M059J (cell line): ENCODE data around the gene STXBP3. TPM values are rescaled to one million over a fixed set of nuclear protein-coding genes. Genes with fewer than 3 reads are reported as not detected.
A peak's percentile ranks its signal among the peaks of the same experiment; 100 is the strongest.
"Not testable (repeated sequence)": the region's sequence is repeated elsewhere in the genome, so short reads cannot be mapped to it uniquely, and the experiment has no call there.

Experiments
- DNase-seq: peaks from one replicate; pipeline ENCODE4 v3.0.0-alpha.2; 2012; ENCODE audit warnings: low read depth
- total RNA-seq: library from RNA; depleted of rRNA; stranded (reverse); fragments of >200 nt; shearing (Covaris generic); gene quantifications from 2 replicates; pipeline ENCODE4 v1.2.3, GENCODE V29; 2014

The STXBP3 gene
- total RNA-seq, 1 experiment from 2014 or later = 55.4 TPM

DNA sequence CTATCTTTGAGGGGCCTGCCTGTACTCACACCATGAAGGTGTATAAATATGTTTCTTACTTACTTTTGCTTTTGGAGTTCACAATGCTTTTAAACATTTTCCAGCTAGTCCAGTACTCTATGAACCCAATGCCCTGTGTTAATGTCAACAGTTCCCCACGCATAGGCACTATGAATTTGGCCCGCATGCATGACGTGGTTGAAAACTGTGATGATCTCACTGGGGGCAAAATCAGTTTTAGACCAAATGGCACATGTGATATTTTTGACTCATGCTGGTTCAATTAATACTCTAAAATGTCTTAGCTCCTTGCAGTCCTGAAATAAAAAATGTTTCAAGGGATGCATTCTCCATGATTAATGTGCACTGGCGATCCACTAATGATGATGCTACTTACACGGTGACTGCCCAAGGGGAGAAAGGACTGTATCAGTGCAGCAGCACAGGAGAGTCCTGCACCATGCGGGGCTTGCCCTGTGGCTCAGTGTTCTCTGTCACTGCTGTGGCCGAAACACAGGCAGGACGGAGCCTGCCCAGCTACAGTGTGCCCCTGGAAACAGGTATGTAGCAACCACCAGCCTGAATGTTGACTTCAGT lies 18.0 kb upstream of the STXBP3 start:
- DNase-seq = no peak

GRCh38 chr1:108729481-108729880 lies 17.0 kb upstream of the STXBP3 start:
- DNase-seq = no peak

DNA sequence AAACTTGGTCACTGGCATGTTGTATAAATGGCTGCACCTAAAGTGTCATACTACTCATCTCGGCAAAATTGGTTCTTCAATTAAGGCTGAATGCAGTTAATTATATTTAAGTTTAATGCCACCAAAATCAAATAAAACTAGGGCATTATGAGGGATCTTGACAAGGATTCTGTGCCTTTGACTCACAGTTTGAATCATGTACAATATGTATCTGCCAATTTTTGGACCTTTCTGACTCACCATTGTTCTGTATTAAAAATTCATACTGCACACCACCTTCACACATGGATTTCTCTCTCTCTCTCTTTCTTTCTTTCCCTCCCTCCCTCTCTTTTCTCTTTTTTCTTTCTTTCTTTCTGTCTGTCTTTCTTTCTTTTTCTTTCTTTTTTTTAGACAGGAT lies 14.1 kb upstream of the STXBP3 start:
- no peak for DNase-seq

DNA sequence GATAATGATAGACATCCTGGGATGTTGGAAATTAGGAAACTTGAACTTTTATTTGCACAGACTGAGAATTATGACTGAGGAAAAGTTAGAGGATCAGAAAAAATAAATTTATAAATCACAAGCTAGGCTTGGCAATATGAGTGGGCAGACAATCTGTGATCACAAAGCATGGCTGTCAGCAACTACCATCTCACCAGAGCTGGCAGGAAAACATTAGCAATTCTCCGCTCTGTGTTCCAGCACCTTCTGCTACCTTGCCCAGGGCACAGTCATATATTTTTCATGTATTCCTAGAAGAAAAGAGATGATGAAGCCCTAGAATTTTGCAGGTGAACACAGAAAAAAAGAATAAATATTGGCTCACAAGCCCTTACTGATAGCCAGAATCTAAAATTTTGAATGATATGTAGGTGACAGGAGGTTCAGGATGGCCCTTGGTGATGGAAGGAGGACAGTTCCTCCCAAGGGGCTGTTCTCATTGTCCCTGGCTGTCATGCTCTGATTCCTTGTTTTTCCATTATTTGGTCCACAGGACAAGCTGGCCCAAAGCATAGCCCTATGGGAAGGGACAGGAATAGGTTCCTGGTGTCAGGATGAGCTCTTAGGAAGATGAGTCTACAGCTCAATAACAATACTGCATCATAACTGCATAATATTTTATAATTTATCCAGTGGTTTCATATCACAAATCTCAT lies 12.2 kb upstream of the STXBP3 start:
- DNase-seq = no peak

DNA sequence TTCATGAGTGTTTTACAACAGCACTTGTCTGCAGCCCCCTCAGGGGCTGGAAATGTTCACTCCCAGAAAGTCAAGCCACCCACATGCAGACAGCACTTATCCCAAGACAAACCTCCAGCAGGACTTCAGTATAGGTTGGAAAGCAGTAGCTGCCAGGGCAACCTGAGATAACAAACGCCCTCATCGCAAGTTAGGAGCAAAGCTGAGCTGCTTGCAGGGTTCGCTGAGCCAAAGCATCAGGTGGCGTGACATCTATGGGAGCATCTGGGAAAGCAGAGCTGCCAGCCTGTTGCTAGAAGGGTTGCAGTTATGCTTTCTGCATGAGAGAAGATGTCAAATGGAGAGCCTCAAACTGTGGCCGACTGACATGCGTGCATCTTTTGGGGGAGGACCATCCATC lies 4.2 kb upstream of the STXBP3 start:
- no peak for DNase-seq

GRCh38 chr1:108745980-108746381 lies 493 bp upstream of the STXBP3 start:
- no peak for DNase-seq

GRCh38 chr1:108747171-108747850 lies 837 bp downstream of the STXBP3 start:
- peak; percentile 89 for DNase-seq

DNA sequence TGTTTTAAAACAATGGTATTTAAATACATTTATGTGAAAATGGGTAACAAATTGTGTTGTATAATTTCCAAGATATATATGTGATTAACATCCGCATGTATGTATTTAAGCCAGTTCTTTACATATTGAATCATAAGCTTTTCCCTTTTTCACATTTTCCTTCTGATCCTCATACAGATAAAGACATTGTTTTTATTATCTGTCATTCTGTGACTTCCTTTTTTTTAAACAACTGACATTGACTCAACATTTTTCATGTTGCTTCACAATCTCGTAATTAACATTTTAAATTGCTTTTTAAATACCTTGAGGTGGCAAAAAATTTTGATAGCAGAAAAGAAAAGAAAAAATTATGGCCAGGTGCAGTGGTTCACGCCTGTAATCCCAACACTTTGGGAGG lies 1.4 kb downstream of the STXBP3 start:
- DNase-seq = no peak

DNA sequence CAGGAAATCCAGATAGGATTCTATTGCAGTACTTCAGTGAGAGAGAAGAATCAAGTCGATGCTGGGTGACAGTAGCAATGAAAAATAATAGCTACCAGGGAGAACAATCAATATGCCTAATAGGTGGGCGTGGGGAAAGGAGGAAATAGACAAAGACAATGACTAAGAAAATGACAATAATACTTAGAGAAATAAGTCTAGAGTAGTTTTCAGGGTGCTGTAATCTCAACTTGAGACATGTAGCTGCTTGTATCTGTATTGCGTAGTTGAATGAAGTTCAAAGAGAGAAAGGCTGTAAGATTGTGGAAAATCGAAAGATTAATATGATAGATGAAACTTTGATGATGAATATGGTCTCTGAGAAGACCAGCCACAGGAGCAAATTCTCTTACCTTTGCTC lies 2.6 kb downstream of the STXBP3 start:
- no peak for DNase-seq

DNA sequence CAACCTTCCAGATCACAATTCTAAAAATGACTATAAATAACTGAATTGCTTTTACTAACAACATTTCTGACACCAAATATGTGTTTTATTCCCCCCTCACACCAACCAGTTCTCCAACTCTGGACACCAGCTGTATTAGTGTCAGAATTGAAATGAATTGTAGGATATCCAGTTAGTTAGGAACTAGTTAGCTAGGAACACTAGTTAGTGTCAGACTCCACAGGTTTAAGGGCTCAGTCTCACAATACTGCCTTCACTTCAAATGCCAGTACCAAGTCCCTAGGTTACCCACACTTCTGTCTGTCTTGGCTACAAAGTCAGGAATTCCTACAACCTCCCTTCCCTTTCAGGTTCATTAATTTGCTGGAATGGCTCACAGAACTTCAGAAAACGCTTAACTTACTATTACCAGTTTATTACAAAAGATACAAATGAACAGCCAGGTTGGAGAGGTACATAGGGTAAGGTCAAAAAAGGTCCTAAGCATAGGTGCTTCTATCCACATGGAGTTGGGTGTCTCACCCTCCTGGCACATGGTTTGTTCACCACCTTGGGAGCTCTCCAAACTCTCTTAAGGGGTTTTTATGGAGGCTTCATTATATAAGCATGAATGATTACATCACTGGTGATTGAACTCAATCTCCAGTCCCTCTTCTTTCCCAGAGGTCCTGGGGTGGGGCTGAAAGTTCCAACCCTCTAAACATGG lies 4.2 kb downstream of the STXBP3 start:
- peak; percentile 41 for DNase-seq

GRCh38 chr1:108753363-108753762 lies 6.9 kb downstream of the STXBP3 start:
- no peak for DNase-seq

- no peak for DNase-seq
These were observed 12.3 kb downstream of the STXBP3 start for GRCh38 chr1:108758796-108759195.

DNA sequence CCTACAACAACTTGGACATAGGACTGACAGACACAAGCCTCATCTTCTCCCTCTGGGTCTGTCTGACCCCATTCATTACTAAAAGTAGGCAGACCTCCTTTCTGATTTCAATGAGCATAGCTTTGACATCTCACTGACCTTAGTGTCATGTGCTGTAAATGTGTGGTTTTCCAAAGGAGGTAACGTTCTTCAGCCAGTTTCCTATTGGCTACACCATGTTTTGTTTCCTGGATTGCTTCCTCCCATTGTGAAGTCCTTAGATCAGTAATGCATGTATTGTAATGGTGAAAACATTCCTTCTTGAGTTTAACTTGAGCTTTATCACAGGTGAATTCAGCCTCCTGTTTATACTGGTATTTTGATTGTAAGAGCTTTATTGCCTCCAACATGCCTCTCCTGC lies 20.6 kb downstream of the STXBP3 start:
- DNase-seq = no peak

DNA sequence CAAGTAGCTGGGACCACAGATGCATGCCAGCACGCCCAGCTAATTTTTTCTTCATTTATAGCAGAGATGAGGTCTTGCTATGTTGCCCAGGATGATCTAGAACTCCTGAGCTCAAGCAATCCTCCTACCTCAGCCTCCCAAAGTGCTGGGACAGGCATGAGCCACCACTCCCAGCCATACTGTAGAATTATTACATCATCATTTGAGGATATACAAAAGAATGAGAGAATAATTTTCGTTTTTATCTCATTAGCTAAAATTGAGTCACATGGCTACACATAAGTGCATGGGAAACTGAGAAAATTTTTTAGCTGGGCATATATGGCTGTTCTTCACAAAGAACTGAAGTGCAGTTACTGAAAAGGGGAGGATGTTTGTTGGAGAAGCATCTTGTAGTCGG lies 21.2 kb downstream of the STXBP3 start:
- no peak for DNase-seq

GRCh38 chr1:108777839-108778238 lies 31.4 kb downstream of the STXBP3 start:
- DNase-seq = no peak

DNA sequence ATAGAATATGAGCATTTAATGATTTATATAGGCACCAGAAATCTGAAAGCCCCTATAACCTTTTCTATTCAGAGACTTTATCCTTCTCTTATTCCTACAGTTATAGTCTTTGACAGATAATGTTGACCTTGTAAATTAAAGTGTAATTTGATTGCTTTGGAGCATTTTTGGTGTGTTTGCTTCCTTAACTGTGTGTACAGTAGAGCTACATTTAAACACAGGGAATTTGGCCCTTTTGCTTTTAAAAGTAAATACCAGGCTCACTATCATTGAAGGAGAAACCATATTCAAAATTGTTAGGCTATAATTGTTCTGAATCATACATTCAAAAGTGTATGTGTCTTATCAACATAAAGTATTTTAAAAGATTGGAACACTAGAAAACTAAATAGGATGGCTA lies 33.0 kb downstream of the STXBP3 start:
- no peak for DNase-seq

GRCh38 chr1:108780937-108781574 lies 34.6 kb downstream of the STXBP3 start:
- no peak for DNase-seq

GRCh38 chr1:108781575-108781944 lies 35.1 kb downstream of the STXBP3 start:
- DNase-seq = not testable (repeated sequence)

DNA sequence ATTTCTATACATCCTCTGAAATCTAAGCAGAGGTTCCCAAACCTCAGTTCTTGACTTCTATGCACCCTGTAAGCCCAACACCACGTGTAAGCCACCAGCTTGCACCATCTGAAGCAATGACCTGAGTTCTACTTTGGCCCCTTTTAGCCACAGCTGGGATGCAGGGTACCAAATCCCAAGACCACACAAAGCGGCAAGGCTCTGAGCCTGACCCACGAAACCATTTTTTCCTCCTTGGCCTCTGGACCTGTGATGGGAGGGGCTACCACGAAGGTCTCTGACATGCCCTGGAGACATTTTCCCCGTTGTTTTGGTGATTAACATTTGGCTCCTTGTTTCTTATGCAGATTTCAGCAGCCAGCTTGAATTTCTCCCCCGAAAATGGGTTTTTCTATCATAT lies 38.8 kb downstream of the STXBP3 start:
- no peak for DNase-seq

- DNase-seq = no peak
These were observed 39.4 kb downstream of the STXBP3 start for GRCh38 chr1:108785880-108786279.

DNA sequence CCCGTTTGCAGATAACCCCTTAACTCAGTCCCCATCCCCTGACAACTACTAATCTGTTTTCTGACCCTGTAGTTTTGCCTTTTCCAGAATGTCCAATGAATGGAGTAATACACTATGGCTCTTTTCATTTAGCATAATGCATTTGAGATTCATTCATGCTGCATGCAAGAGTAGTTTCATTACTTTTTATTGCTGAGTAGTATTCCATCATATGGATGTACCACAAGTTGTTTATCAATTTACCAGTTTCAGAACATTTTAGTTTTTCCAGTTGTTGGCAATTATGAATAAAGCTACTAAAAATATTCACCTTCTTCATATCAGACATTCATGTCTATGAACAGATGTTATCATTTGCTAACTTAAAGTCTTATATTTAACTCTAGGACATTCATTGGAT lies 45.3 kb downstream of the STXBP3 start:
- DNase-seq = no peak

- no peak for DNase-seq
These were observed 45.9 kb downstream of the STXBP3 start for GRCh38 chr1:108792420-108792819.
